ENCODE measurements around the gene NNAT. TPM values are rescaled to one million over a fixed set of nuclear protein-coding genes. Genes with fewer than 3 reads are reported as not detected.

NNAT gene
- total RNA-seq, 1 donor from 2014 or later: 13.8 TPM

DNA sequence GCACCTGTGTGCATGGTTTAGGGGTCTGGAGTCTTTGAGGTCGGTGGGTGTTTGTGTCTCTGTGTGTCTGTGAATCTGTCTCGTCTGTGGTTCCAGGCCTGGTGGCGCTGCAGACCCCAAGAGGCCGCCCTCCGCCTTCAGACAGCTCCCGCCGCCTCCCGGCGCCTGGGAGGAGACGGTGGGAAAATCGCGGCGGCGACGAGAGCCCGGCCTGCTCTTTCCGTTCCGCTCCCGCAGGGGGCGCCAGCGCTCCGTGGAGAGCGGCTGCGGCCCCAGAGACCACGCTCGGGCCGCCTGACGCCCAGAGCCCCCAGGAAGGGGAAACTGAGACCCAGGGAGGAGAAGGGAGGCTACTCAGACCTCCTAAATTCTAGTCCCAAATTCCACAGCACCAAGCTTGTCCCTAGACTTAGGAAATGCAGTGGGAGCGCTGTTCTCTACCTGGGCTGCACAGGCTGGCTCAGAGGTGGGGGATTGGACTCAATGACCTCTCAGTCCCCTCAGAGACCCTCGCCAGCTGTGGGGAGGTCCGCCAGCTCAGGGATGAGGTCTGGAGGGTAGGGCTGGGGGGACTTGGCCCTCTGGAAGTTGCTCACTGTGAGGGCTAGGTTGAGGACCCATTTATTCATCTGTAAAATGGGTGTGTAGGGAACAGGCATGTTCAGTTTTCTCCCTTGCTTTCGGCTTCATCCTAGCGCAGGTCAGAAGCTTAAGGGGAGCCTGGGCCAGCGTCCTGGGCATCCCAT, 43.5 kb downstream of the NNAT start:
- DNase-seq (ENCODE audit: extremely low read depth, low read depth, low spot score): no peak

DNA sequence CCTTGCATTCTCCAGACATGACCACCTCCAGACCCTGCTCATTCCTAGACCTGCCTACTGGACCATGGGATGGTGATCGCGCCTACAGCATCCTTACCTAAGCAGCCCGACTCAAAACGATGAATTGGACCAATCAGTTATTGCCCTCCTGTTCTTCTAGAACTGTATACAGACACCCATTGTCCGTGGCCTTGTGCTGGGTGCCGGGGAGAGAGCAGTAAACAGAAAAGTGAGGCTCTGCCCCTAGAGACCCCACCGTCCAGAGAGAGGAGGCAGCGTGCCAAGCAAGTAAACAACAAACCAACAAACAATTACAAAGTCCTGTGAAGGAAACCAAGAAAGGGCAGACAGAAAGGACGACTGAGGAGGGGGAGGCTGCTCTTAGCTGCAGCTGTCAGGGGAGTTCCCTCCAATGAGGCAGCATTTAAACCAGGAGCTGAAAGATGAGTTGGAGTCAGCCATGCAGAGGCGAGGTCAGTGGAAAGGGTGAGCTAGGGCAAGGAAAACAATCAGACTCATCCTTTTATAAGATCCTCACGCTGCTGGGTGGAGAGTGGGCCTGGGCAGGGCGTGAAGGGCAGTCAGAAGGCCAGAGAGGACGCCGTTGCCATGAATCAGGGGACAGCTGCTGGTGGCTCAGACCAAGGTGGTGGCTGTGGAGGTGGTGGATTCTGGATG, 44.2 kb downstream of the NNAT start:
- DNase-seq (ENCODE audit: extremely low read depth, low read depth, low spot score): no peak

- DNase-seq (ENCODE audit: extremely low read depth, low read depth, low spot score): no peak
Observed at GRCh38 chr20:37566590-37567330, 45.7 kb downstream of the NNAT start.

- no peak for DNase-seq (ENCODE audit: extremely low read depth, low read depth, low spot score)
Observed at GRCh38 chr20:37567331-37567665, 46.2 kb downstream of the NNAT start.

DNA sequence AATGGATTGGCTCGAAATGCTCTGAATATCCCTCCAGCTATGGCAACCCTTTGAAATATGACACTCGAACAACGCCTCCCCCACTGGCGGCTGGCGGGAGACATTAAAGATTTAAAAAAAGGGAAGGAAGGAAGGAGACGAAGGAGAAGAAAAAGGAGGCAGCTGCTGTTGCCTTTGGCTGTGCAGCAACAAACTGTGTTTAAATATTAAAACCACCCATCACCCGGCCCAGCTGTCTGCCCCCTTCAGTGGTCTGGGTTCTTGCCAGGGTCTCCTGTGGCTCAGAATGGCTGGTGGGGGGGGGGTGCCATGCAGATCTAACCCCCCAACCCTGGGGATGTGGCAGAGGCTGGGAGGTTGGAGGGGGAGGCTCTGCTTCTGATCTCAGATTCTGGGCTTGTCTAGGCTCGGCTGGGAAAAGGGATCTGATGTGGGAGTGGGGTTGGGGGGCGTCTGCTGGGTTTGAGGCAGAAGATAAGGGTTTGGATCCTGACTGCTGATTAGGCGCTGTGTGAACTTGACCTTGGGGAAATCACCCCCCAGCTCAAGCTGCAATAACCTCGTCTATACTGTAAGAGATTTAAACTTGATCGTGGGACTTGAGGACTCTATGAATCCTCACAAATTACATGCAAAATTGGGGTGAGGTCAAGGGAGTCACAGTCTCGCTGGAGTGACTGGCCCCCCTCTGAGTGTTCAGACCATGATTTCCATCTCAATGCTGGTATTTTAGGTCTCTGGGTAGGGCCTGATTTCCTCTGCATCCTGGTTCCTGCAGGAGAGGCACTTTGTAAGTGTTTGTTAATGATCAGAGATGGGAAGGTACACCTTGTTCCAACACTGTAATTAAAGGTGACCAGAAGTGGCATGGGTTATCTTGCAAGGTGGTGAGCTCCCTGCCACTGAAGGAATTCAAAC, 46.9 kb downstream of the NNAT start:
- DNase-seq (ENCODE audit: extremely low read depth, low read depth, low spot score): no peak

DNA sequence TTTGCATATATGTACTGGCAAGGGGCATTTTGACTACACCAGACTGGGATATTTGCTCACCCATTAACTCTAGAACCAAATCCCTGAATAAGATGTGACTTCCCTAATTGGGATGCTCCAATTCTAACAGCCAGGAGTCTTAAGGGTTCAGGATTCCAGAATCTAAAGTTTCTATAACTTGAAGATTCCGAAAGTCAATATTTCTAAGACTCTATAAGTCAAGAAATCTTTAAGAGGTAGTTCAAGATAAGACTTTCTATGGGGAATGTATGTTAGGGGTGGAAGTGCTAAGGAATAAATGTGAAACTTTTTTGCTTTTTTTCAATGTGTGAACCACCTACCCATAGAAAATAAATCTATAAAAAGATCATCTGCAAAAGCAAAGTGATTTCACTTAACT, 49.4 kb downstream of the NNAT start:
- DNase-seq (ENCODE audit: extremely low read depth, low read depth, low spot score): no peak

DNA sequence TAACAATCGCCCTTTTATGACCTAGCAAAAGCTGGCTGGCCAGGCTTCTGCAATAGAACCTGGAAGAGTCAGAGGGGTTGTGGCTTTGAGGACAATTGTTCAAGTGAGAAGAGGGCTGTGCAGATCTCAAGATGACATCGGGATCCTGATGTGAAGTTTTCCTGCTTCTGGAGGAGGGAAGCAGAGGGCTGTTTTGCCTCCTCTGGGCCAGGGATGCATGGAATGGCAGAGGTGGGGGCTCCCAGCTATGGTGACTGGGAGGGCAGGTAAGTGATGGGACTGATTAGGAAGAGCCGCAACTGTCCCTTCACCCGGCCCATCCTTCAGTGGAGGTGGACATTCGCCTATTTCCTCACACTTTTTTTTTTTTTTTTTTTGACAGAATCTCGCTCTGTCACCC, 50.0 kb downstream of the NNAT start:
- no peak for DNase-seq (ENCODE audit: extremely low read depth, low read depth, low spot score)

Other genes starting within 250 kb of the NNAT start
- 26.4 and 32.4 TPM in 2 replicates for gene MANBAL, start 231.6 kb upstream of the NNAT start, total RNA-seq
- 20.6 and 20.7 TPM in 2 replicates for gene SRC, start 175.1 kb upstream of the NNAT start, total RNA-seq
- gene BLCAP, start 6.6 kb downstream of the NNAT start, total RNA-seq: 51.3 and 76.0 TPM in 2 replicates
- 21.8 and 32.4 TPM in 2 replicates for gene CTNNBL1, start 172.8 kb downstream of the NNAT start, total RNA-seq

Data from glomerular endothelial cell (primary cell).